ENCODE data around the gene PGR. TPM values are rescaled to one million over a fixed set of nuclear protein-coding genes. Genes with fewer than 3 reads are reported as not detected.
"Not testable (repeated sequence)": the region's sequence is repeated elsewhere in the genome, so short reads cannot be mapped to it uniquely, and the experiment has no call there.

The PGR gene
- total RNA-seq, 3 donors from 2014 or later, result 0.49 to 5.5 (median 0.92) TPM

GRCh38 chr11:101028644-101029043, 101.0 kb downstream of the PGR start:
- ATAC-seq (no peak), DNase-seq (no peak)
- no peaks in the 10 kb centered on the region for H3K9me3 ChIP-seq
- TF ChIP-seq CTCF (IDR thresholded peaks at IDR 0.05), result no peak
- no peaks in the 10 kb centered on the region for H3K36me3 ChIP-seq (ENCODE audit: low read depth)
- no peaks in the 10 kb centered on the region for H3K4me1 ChIP-seq (ENCODE audit: low read depth)
- no peak overlapping the region for H3K4me3 ChIP-seq
- intact Hi-C loops (cut with DNase I, micrococcal nuclease), result no loop called here

GRCh38 chr11:101022256-101022655, 107.4 kb downstream of the PGR start:
- DNase-seq (no peak), ATAC-seq (no peak)
- H3K4me3 ChIP-seq, result no peak overlapping the region
- H3K36me3 ChIP-seq (ENCODE audit: low read depth), result no peaks in the 10 kb centered on the region
- intact Hi-C loops (cut with DNase I, micrococcal nuclease), result no loop called here
- H3K9me3 ChIP-seq, result no peaks in the 10 kb centered on the region
- no peak for TF ChIP-seq CTCF (IDR thresholded peaks at IDR 0.05)
- no peaks in the 10 kb centered on the region for H3K4me1 ChIP-seq (ENCODE audit: low read depth)

- intact Hi-C loops (cut with DNase I, micrococcal nuclease), result no loop called here
- no peak for ATAC-seq
- no peaks in the 10 kb centered on the region for H3K9me3 ChIP-seq
- DNase-seq, result no peak
- no peak overlapping the region for H3K4me3 ChIP-seq
- no peaks in the 10 kb centered on the region for H3K4me1 ChIP-seq (ENCODE audit: low read depth)
- no peak for TF ChIP-seq CTCF (IDR thresholded peaks at IDR 0.05)
- no peaks in the 10 kb centered on the region for H3K36me3 ChIP-seq (ENCODE audit: low read depth)
Observed at GRCh38 chr11:101019870-101020269, 109.7 kb downstream of the PGR start.

GRCh38 chr11:101014600-101015285, 114.9 kb downstream of the PGR start:
- ATAC-seq, result no peak
- intact Hi-C loops (cut with DNase I, micrococcal nuclease), result no loop called here
- no peak for TF ChIP-seq CTCF (IDR thresholded peaks at IDR 0.05)

GRCh38 chr11:101013702-101014101, 115.9 kb downstream of the PGR start:
- H3K4me1 ChIP-seq (ENCODE audit: low read depth); DNase-seq; ATAC-seq; intact Hi-C loops (cut with DNase I, micrococcal nuclease); H3K36me3 ChIP-seq (ENCODE audit: low read depth); H3K9me3 ChIP-seq; H3K4me3 ChIP-seq: not testable (repeated sequence)

More at GRCh38 chr11:101014600-101015285, 114.9 kb downstream of the PGR start:
- no peak for DNase-seq
- no peak overlapping the region for H3K4me3 ChIP-seq
- no peaks in the 10 kb centered on the region for H3K4me1 ChIP-seq (ENCODE audit: low read depth)
- no peaks in the 10 kb centered on the region for H3K9me3 ChIP-seq
- no peaks in the 10 kb centered on the region for H3K36me3 ChIP-seq (ENCODE audit: low read depth)

GRCh38 chr11:101011881-101012280, 117.7 kb downstream of the PGR start:
- TF ChIP-seq CTCF (IDR thresholded peaks at IDR 0.05), result no peak
- ATAC-seq (no peak), DNase-seq (no peak)
- intact Hi-C loops (cut with DNase I, micrococcal nuclease), result no loop called here
- Histone ChIP-seq H3K36me3 (ENCODE audit: low read depth) (no peaks in the 10 kb centered on the region), H3K4me3 (no peak overlapping the region), H3K9me3 (no peaks in the 10 kb centered on the region), H3K4me1 (ENCODE audit: low read depth) (no peaks in the 10 kb centered on the region)
